ELR (cell line): ENCODE measurements around the gene S100A12.

Experiments
- DNase-seq: peaks from one replicate; pipeline ENCODE4 v3.0.0-alpha.2; 2015; ENCODE audit warnings: low read depth

S100A12 gene

GRCh38 chr1:153333902-153334301 lies 41.5 kb downstream of the S100A12 start:
- no peak for DNase-seq

- DNase-seq, result no peak
Measured at GRCh38 chr1:153324912-153325311, 50.5 kb downstream of the S100A12 start.
